Activated CD4-positive, alpha-beta T cell treated with anti-CD3 and anti-CD28 coated beads, Interleukin-2, amount 50 U/mL, for 1 hour (primary cell): Measurements from ENCODE around the gene POLDIP2.

Experiments used
- DNase-seq: peaks from one replicate; pipeline ENCODE4 v3.0.0-alpha.2; 2020

POLDIP2 gene

DNA sequence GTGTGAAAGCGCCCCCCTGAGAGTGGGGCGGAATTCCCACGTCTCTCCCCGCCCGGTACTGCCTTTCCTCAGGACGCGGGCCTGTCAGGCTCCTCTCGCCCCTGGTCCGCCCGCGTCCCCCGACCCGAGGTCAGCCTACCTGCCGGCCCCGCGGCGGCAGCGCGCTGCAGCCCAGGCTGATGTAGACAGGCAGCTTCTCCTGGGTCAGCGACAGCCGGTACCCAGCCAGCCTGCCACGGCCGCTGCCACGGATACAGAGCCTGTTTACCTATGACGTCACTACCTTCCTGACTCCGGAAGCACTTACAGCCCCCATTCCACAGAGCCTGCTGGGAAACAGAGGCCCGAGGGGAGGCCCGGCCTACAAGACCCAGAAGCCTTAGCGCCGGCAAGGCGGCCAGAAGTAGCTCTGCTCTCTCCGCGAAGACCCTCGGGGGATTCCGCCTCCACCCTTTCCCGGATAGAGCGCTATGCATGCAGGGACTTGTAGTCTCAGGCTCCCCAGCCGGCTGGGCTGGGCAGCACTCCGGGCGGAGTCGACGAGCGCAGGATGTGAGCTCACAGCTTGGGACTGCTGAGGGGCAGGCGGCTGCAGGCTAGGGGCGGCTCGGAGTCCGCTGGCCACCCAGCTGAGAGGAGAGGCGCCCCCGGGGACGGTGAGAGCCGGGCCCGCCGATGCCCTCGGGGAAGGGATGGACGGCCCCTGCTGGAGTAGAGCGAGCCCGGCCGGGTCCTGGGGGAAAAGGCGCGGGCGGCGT, 21.9 kb downstream of the POLDIP2 start, which contains the start of the genes IFT20 and TNFAIP1:
TSS of gene IFT20 (minus strand) at position 272 of the 758 bp plus-strand sequence. CDS start 3,487 bp downstream, outside the sequence.
TSS of gene TNFAIP1 (plus strand) at position 561 of the 758 bp plus-strand sequence. CDS start 3,761 bp downstream, outside the sequence.
- peak; percentile 96 for DNase-seq

GRCh38 chr17:28334666-28335200, 22.6 kb downstream of the POLDIP2 start:
- DNase-seq: no peak

GRCh38 chr17:28334171-28334570, 23.2 kb downstream of the POLDIP2 start:
- no peak for DNase-seq

DNA sequence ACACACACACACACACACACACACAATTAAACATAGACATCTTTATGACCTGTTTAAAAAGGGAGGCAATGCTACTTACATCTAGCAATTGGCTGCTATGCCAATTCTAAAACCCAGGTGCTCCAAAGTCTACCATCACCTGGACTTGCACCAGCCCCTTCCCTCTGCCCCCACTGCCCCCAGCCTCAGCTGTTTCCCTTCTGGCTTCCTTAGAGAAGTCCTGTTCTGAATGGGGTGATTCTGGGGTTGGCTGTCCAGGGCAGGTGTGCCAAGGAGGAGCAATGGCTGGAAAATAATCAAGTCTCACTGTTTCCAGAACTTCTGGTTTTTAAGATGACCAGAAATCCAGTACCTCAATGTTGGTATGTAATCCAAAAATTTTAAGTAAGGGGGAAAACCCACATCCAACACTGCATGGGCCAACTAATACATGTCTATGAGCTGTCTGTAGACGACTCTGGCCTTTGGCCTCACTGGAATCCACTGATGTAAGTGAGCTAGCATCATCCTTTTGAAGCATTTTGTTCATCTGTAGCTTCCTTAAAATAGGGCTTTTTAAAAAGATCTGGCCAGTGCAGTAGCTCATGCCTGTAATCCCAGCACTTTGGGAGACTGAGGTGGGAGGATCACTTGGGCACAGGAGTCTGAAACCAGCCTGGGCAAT, 24.1 kb downstream of the POLDIP2 start:
- DNase-seq: no peak

DNA sequence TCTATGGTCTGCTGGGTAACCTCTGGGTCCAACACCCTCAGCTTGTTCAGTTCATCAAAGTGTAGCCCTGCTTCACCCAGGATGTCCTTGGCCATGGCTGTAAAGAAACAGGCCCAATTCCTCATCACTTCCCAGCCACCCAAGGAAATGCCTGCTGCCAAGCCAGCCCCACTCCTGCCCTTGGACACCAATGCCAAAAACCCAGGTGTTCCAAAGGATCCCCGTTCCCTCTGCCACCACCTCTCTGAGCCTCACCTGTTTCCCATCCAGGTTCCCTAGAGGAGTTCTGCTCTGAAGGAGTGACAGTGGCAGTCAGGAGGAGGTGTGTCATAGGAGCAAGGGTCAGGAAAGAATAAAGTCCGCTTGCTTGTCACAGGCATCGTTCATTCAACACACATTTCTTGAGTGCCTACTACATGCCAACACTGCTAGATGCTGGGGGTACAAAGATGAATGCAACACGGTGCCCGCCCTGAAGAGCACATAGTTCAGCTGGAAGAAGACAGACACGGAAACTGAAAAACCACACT, 25.4 kb downstream of the POLDIP2 start:
- no peak for DNase-seq

DNA sequence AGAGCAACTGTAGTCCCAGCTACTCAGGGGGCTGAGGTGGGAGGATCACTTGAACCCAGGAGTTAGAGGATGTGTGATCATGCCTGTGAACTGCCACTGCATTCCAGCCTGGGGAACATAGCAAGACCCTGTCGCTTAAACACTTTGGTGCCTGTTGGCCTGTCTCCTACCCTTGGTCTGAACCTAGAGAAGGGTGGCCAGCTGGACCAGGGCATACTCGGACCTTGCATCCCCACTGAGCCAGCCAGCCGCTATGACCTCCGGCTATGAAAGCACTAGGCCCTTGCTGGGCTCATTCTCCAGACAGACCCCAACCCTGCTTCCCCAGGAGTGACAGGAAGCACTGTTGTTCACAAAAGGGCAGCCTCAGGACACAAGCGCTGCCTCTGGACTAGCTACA, 26.7 kb downstream of the POLDIP2 start:
- DNase-seq: no peak

GRCh38 chr17:28328325-28328724, 29.0 kb downstream of the POLDIP2 start:
- no peak for DNase-seq

GRCh38 chr17:28327709-28328108, 29.6 kb downstream of the POLDIP2 start:
- DNase-seq: no peak

DNA sequence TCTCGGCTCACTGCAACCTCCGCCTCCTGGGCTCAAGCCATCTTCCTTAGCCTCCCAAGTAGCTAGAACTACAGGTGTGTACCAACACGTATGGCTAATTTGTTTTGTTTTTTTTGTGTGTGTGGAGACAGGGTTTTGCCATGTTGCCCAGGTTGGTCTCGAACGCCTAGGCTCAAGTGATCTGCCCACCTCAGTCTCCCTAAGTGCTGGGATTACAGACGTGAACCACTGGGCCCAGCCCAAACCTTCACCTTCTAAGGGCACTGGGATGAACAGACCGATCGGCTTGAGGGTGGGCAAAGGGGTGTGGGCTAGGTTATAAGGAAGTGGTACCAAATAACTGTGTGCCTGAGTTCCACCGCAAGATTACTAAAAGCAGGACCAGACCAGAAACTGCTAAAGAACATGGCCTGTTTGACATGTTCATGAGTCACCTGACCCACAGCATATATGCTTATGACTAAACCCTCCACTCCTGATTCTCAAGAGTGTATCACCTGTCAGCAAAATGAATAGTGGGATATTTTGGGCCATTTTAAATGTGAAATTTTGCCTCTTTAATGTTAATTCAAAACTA, 30.2 kb downstream of the POLDIP2 start:
- no peak for DNase-seq

GRCh38 chr17:28326114-28326513, 31.2 kb downstream of the POLDIP2 start:
- DNase-seq: no peak

DNA sequence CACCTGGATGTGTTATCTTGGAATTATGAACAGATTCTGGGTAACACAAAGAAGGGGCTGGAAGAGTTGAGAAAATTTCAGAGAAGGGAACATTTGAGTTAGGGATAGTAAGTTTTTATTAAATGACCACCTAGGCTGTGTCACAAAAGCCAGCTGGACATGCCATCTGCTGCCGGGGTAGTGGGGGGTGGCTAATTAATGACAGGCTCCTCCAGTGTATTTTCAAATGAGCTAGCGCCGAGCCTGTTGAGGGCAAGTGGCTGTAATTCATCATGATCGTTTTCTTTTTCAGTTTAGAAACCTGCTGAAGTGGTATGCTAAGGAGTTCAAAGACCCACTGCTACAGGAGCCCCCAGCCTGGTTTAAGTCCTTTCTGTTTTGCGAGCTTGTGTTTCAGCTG, 32.1 kb downstream of the POLDIP2 start:
- DNase-seq: no peak

DNA sequence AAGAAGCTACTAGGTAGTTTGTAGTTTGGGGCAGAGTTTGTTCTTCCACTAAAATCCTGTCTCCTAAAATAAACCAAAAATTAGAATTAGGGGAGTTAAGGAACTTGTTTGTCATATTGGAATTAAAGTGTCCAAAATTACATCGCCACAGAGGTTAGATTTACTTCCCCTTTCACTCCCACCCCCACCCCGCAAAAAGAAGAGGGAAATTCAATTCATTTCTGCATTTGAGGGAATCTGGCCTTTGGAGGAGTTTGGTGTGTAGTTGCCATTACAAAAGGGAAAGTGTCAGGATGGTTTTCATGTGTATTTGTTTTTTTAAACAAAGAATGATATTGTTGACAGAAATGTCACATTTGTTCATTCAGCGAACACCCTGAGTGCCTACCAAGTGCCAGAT, 32.5 kb downstream of the POLDIP2 start:
- no peak for DNase-seq

DNA sequence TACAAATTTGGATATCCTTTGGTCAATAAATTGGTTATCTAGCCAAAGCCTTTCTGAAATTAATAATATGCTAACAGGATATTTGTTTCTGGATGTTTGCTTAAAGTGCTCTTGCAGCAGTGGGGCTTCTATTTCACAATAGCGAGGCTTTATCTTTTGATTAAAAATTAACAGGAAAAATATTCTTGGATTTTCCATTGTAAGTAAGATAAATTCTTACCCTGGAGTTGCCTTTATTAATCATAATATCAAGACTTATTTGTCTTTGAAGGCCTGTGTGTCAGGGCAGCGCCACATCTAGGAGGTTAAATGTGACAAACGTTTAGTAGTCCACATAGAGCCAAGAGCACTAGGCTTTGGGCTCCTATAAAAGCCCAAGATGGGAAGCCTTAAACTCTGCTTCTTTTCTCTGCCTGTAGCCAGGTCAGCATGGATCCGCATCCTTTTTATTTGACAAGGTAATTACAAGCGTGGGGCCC, 33.0 kb downstream of the POLDIP2 start:
- no peak for DNase-seq

DNA sequence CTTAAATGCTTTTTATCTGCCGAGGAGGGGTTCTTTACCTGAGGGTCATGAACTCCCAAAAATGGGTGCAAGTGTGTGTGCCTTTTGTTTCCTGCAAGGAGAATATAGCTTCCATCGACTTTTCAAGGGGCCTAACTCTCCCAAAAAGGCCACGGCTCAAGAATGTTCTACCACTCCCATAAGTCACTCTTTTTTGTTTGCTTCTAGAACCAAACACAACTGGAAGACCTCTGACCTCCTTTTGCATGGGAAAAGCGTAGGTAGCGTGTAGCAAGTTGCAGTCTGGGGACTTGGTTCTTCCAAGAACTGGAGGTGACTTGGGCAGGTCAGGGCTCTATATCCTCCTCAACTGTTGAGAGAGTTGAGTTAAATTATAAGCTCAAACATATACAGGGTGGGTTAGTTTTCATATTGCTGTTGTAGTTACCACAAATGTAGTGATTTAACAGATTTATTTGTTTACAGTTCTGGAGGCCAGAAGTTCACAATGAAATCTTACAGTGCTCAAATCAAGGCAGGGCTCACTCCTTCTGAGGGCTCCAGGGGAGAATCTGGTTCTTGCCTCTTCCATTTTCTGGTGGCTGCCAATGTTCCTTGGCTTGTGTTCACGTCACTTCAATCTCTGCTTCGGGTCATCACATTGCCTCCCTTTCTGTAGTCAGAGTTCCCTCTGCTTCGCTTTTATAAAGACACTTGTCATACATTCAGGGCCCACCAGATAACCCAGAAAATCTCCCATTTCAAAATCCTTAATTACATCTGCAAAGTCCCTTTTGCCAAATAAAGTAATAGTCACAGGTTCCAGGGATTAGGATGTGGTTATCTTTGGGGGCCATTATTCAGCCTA, 36.9 kb downstream of the POLDIP2 start:
- no peak for DNase-seq

GRCh38 chr17:28319598-28319935, 37.8 kb downstream of the POLDIP2 start:
- no peak for DNase-seq

DNA sequence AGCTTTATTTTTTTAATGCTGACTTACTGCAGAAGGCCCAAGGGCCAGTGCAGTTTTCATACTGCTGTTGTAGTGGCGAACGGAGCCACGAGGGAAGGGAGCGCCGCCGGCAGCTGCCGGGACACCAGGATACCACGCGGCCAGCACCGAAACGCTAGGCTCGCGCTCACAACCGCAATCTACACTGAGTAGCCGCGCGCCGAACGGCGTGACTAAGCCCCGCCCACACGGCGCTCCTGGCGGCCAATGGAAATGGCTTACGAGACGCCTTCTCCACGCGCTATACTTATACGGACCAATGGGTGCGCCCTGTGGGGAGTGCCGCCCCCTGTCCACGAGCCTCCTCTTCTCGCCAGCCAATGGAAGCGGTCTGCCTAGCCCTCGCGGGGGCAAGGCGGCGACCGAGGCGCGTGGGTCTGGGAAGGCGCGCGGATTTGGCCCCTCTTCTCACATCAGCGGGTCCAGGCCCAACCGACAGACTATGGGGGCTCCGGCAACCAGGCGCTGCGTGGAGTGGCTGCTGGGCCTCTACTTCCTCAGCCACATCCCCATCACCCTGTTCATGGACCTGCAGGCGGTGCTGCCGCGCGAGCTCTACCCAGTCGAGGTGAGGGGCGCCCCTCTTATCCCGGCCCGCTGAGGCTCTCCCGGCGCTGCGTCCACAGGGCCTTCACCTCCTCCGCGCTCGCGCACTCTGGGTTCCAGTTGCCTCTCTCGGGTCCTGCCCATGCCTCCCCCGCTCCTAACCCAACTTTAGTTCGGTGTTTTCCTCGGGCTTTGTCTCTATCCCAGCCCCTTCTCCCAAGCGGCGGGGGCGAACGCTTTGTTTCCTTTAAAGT, 38.3 kb downstream of the POLDIP2 start, which contains the start of gene TMEM97:
TSS of gene TMEM97 (plus strand) at position 442 of the 839 bp plus-strand sequence. CDS start at position 482, 40 bp downstream.
- peak; percentile 94 for DNase-seq

DNA sequence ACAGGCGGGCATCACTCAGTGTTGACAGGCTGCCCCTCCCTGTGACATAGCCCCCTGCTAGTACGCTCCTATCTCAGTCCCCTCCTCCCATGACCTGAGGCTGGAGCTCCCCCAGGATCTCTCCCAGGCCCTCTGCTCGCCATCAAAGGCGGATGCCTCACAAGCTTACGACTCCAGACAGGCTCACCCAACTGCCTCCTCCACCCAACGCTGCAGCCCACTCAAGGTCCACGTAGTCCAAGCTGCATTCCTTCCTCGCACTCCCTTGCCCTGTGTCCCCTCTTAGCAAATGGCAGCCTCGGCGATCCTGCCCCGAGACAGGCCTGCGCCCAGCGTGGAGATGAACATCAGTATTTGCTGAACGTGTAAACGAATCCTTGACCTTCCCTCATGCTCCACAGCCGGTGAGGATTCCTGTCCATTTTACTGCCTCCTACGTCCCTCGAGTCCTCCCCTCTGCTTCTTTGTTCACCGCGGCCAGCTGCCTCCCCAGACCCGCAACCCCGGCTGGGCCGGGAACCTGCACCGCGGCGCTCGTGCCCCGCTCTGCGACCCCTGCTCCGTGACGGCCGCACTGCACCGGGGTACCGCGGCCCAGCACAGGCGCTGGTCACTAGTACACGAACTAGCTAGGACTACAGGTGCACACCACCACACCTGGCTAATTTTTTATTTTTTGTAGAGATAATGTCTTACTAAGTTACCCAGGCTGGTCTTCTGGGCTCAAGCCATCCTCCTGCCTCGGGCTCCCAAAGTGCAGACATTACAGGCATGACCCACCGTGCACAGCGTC, 39.2 kb downstream of the POLDIP2 start:
- DNase-seq: no peak

GRCh38 chr17:28317099-28317965, 40.0 kb downstream of the POLDIP2 start:
- DNase-seq: no peak
